SJCRH30 (cell line): ENCODE results near the gene ZNF629. TPM values are rescaled to one million over a fixed set of nuclear protein-coding genes. Genes with fewer than 3 reads are reported as not detected.

ENCODE experiments used
- DNase-seq, 2 experiments: peaks; one replicate each; pipeline ENCODE4 v3.0.0-alpha.2; 2015 to 2020
- H3K27ac ChIP-seq: fragments of 250-450 bp; sonication (Bioruptor Pico); 2 replicates; pipeline ENCODE4 v1.5.1; 2020; ENCODE audit warnings: mild to moderate bottlenecking, moderate library complexity
- H3K27me3 ChIP-seq: fragments of 250-450 bp; sonication (Bioruptor Pico); 2 replicates; pipeline ENCODE4 v1.5.1; 2020; ENCODE audit warnings: mild to moderate bottlenecking, moderate library complexity
- H3K36me3 ChIP-seq: fragments of 250-450 bp; sonication (Bioruptor Pico); 2 replicates; pipeline ENCODE4 v1.5.1; 2020; ENCODE audit warnings: mild to moderate bottlenecking, moderate library complexity
- H3K4me1 ChIP-seq: fragments of 250-450 bp; sonication (Bioruptor Pico); 2 replicates; pipeline ENCODE4 v1.5.1; 2020; ENCODE audit warnings: mild to moderate bottlenecking, moderate library complexity
- H3K4me3 ChIP-seq: fragments of 250-450 bp; sonication (Bioruptor Pico); 2 replicates; pipeline ENCODE4 v1.5.1; 2020; ENCODE audit warnings: mild to moderate bottlenecking, moderate library complexity
- H3K9me3 ChIP-seq: fragments of 250-450 bp; sonication (Bioruptor Pico); replicated peaks from 2 replicates; pipeline ENCODE4 v1.5.1; 2020; ENCODE audit warnings: mild to moderate bottlenecking, moderate library complexity
- total RNA-seq: library from RNA; depleted of rRNA; stranded (reverse); fragments of >200 nt; shearing (Covaris generic); gene quantifications from 2 replicates; pipeline ENCODE4 v1.2.3, GENCODE V29; 2014

ZNF629 gene
- total RNA-seq, 1 experiment from 2014 or later = 28.6 TPM

GRCh38 chr16:30802936-30803335 is 15.9 kb upstream of the ZNF629 start:
- Histone ChIP-seq H3K4me3 (no peak overlapping the region), H3K27ac (no peak overlapping the region), H3K9me3 (no peaks in the 10 kb centered on the region), H3K27me3 (no peaks in the 10 kb centered on the region), H3K4me1 (0 out of 2 replicates have a peak, but pooled peaks cover 5% of the 10 kb centered on the region), H3K36me3 (no peaks in the 10 kb centered on the region)
- DNase-seq = no peak

- Histone ChIP-seq H3K9me3 (no peaks in the 10 kb centered on the region), H3K27ac (no peak overlapping the region), H3K36me3 (no peaks in the 10 kb centered on the region), H3K4me1 (0 out of 2 replicates have a peak, but pooled peaks cover 5% of the 10 kb centered on the region), H3K27me3 (no peaks in the 10 kb centered on the region), H3K4me3 (no peak overlapping the region)
- no peak for DNase-seq
These were observed 10.8 kb upstream of the ZNF629 start for GRCh38 chr16:30797670-30798309.

GRCh38 chr16:30794634-30795033 is 7.6 kb upstream of the ZNF629 start:
- DNase-seq = no peak
- no peaks in the 10 kb centered on the region for H3K36me3 ChIP-seq
- no peaks in the 10 kb centered on the region for H3K9me3 ChIP-seq
- H3K27me3 ChIP-seq = no peaks in the 10 kb centered on the region
- no peak overlapping the region for H3K27ac ChIP-seq
- H3K4me3 ChIP-seq = no peak overlapping the region
- 0 out of 2 replicates have a peak, but pooled peaks cover 5% of the 10 kb centered on the region for H3K4me1 ChIP-seq

- Histone ChIP-seq H3K9me3 (no peaks in the 10 kb centered on the region), H3K36me3 (no peaks in the 10 kb centered on the region), H3K4me3 (no peak overlapping the region), H3K4me1 (0 out of 2 replicates have a peak, but pooled peaks cover 5% of the 10 kb centered on the region), H3K27ac (no peak overlapping the region), H3K27me3 (no peaks in the 10 kb centered on the region)
- DNase-seq = no peak
These were observed 6.6 kb upstream of the ZNF629 start for GRCh38 chr16:30793508-30794069.

- peak overlapping the region; percentile 97 for H3K4me3 ChIP-seq
- DNase-seq = peak in 1 of 2 experiments; percentile 28
- H3K36me3 ChIP-seq = peaks cover 13% of the 10 kb centered on the region
- H3K27me3 ChIP-seq = no peaks in the 10 kb centered on the region
- no peaks in the 10 kb centered on the region for H3K9me3 ChIP-seq
- H3K27ac ChIP-seq = peak overlapping the region; percentile 66
- peaks cover 4% of the 10 kb centered on the region; the same call in 1 of the 2 replicates for H3K4me1 ChIP-seq
These were observed 791 bp upstream of the ZNF629 start for GRCh38 chr16:30787613-30788378.

- Histone ChIP-seq H3K36me3 (peaks cover 23% of the 10 kb centered on the region), H3K9me3 (no peaks in the 10 kb centered on the region), H3K4me1 (peaks cover 4% of the 10 kb centered on the region; the same call in 1 of the 2 replicates), H3K27ac (peak overlapping the region; percentile 66), H3K27me3 (no peaks in the 10 kb centered on the region), H3K4me3 (peak overlapping the region; percentile 97)
- peak; percentile 62 to 70 for DNase-seq
These were observed 680 bp downstream of the ZNF629 start for GRCh38 chr16:30786115-30786935.

GRCh38 chr16:30785126-30786106 is 1.6 kb downstream of the ZNF629 start:
- peak overlapping the region; percentile 97 for H3K4me3 ChIP-seq
- H3K4me1 ChIP-seq = peaks cover 4% of the 10 kb centered on the region; the same call in 1 of the 2 replicates
- no peak overlapping the region for H3K27ac ChIP-seq
- no peaks in the 10 kb centered on the region for H3K9me3 ChIP-seq
- no peaks in the 10 kb centered on the region for H3K27me3 ChIP-seq
- no peak for DNase-seq
- H3K36me3 ChIP-seq = peaks cover 29% of the 10 kb centered on the region

- no peak overlapping the region for H3K27ac ChIP-seq
- H3K4me1 ChIP-seq = peaks cover 4% of the 10 kb centered on the region; the same call in 1 of the 2 replicates
- H3K36me3 ChIP-seq = peaks cover 36% of the 10 kb centered on the region
- H3K4me3 ChIP-seq = no peak overlapping the region
- H3K27me3 ChIP-seq = no peaks in the 10 kb centered on the region
- H3K9me3 ChIP-seq = no peaks in the 10 kb centered on the region
- DNase-seq = no peak
These were observed 2.8 kb downstream of the ZNF629 start for GRCh38 chr16:30784215-30784614.

GRCh38 chr16:30783280-30784109 is 3.5 kb downstream of the ZNF629 start:
- no peak overlapping the region for H3K27ac ChIP-seq
- peaks cover 36% of the 10 kb centered on the region for H3K36me3 ChIP-seq
- no peaks in the 10 kb centered on the region for H3K9me3 ChIP-seq
- no peaks in the 10 kb centered on the region for H3K27me3 ChIP-seq
- H3K4me3 ChIP-seq = no peak overlapping the region
- peaks cover 4% of the 10 kb centered on the region; the same call in 1 of the 2 replicates for H3K4me1 ChIP-seq
- no peak for DNase-seq

GRCh38 chr16:30782486-30783279 is 4.3 kb downstream of the ZNF629 start:
- no peaks in the 10 kb centered on the region for H3K27me3 ChIP-seq
- no peak overlapping the region for H3K4me3 ChIP-seq
- no peaks in the 10 kb centered on the region for H3K9me3 ChIP-seq
- H3K4me1 ChIP-seq = no peaks in the 10 kb centered on the region; the same call in 1 of the 2 replicates
- no peak for DNase-seq
- H3K27ac ChIP-seq = no peak overlapping the region
- H3K36me3 ChIP-seq = peaks cover 36% of the 10 kb centered on the region

- H3K27ac ChIP-seq = no peak overlapping the region
- no peaks in the 10 kb centered on the region for H3K27me3 ChIP-seq
- H3K36me3 ChIP-seq = peaks cover 34% of the 10 kb centered on the region
- H3K4me3 ChIP-seq = no peak overlapping the region
- DNase-seq = no peak
- no peaks in the 10 kb centered on the region for H3K9me3 ChIP-seq
- H3K4me1 ChIP-seq = peaks cover 5% of the 10 kb centered on the region; the same call in 1 of the 2 replicates
These were observed 6.5 kb downstream of the ZNF629 start for GRCh38 chr16:30780549-30780948.

- H3K4me3 ChIP-seq = no peak overlapping the region
- H3K4me1 ChIP-seq = peaks cover 5% of the 10 kb centered on the region; the same call in 1 of the 2 replicates
- H3K36me3 ChIP-seq = peaks cover 34% of the 10 kb centered on the region
- H3K27me3 ChIP-seq = no peaks in the 10 kb centered on the region
- no peaks in the 10 kb centered on the region for H3K9me3 ChIP-seq
- no peak for DNase-seq
- H3K27ac ChIP-seq = no peak overlapping the region
These were observed 7.0 kb downstream of the ZNF629 start for GRCh38 chr16:30780021-30780420.
